Measurements from ENCODE around the gene NPAS3. TPM values are rescaled to one million over a fixed set of nuclear protein-coding genes. Genes with fewer than 3 reads are reported as not detected.

Gene NPAS3
- total RNA-seq, 1 experiment from 2014 or later, result not detected

GRCh38 chr14:33580841-33581240 is 642.2 kb downstream of the NPAS3 start:
- no peak for DNase-seq (ENCODE audit: low read depth, low spot score)
- no peak for TF ChIP-seq ATF3 (IDR thresholded peaks at IDR 0.05)
- no peak for TF ChIP-seq EZH2 (IDR thresholded peaks at IDR 0.05)
- TF ChIP-seq ZBTB33 (IDR thresholded peaks at IDR 0.05; ENCODE audit: extremely low read depth, insufficient replicate concordance, low read length), result no peak
- TF ChIP-seq SRF (IDR thresholded peaks at IDR 0.05; ENCODE audit: low read depth), result no peak
- TF ChIP-seq CEBPB (IDR thresholded peaks at IDR 0.05; ENCODE audit: low read depth), result no peak
- TF ChIP-seq ZNF274 (IDR thresholded peaks at IDR 0.05; ENCODE audit: low read depth, low read length), result no peak
- TF ChIP-seq EZH2phosphoT487 (IDR thresholded peaks at IDR 0.05; ENCODE audit: borderline replicate concordance), result no peak
- TF ChIP-seq MAX (IDR thresholded peaks at IDR 0.05), result no peak
- no peak overlapping the region for H2AFZ ChIP-seq (ENCODE audit: low read depth, low read length, poor library complexity, severe bottlenecking)
- H3K36me3 ChIP-seq (ENCODE audit: control insufficient read depth in 1 of 2, insufficient read depth in 2 of 2, low read length in 2 of 2), result no peaks in the 10 kb centered on the region
- no peaks in the 10 kb centered on the region for H3K9me2 ChIP-seq (ENCODE audit: insufficient read depth)
- no peak overlapping the region for H3K4me2 ChIP-seq (ENCODE audit: low read length)
- ATAC-seq, result no peak
- H3K27me3 ChIP-seq (ENCODE audit: insufficient read depth, low read length), result no peaks in the 10 kb centered on the region
- no TSS peak for BruUV-seq (replicated peaks)
- intact Hi-C loops (cut with micrococcal nuclease), result no loop called here
- H3K4me3 ChIP-seq (replicated peaks in 1 of 2; ENCODE audit: low read depth in 1 of 2, low read length in 2 of 2), result no peak overlapping the region
- no peak overlapping the region for H3K9ac ChIP-seq (ENCODE audit: low read length)
- CTCF ChIA-PET, result interaction anchor here (0.7 kb wide), 1 partner anchor 723 kb away, joined by 6 read pairs; no protein-coding TSS in a partner anchor
- H3K9me3 ChIP-seq (ENCODE audit: control insufficient read depth in 1 of 2, insufficient read depth in 1 of 2, low read depth in 1 of 2, low read length in 2 of 2), result no peaks in the 10 kb centered on the region
- no peaks in the 10 kb centered on the region for H3K79me2 ChIP-seq (ENCODE audit: insufficient read depth, low read length)
- no peaks in the 10 kb centered on the region for H3K4me1 ChIP-seq (ENCODE audit: control insufficient read depth in 1 of 2, insufficient read depth in 2 of 2, low read length in 2 of 2)
- POLR2A ChIA-PET, result no interaction called here
- RAD21 ChIA-PET (ENCODE audit: low non-redundant PET in 1 of 2, low total read pairs in 2 of 2, uncharacterized antibody in 2 of 2, unreplicated experiment in 2 of 2), result no interaction called here
- no peak overlapping the region for H3K27ac ChIP-seq (ENCODE audit: low read depth, low read length)
- no peaks in the 10 kb centered on the region for H4K20me1 ChIP-seq (ENCODE audit: insufficient read depth)

- CTCF ChIA-PET, result no interaction called here
- no peak for ATAC-seq
- Histone ChIP-seq H3K4me2 (ENCODE audit: low read length) (no peak overlapping the region), H3K9me3 (ENCODE audit: control insufficient read depth in 1 of 2, insufficient read depth in 1 of 2, low read depth in 1 of 2, low read length in 2 of 2) (no peaks in the 10 kb centered on the region), H3K79me2 (ENCODE audit: insufficient read depth, low read length) (no peaks in the 10 kb centered on the region), H3K9ac (ENCODE audit: low read length) (no peak overlapping the region), H2AFZ (ENCODE audit: low read depth, low read length, poor library complexity, severe bottlenecking) (no peak overlapping the region), H3K27me3 (ENCODE audit: insufficient read depth, low read length) (no peaks in the 10 kb centered on the region), H3K4me1 (ENCODE audit: control insufficient read depth in 1 of 2, insufficient read depth in 2 of 2, low read length in 2 of 2) (no peaks in the 10 kb centered on the region), H3K9me2 (ENCODE audit: insufficient read depth) (no peaks in the 10 kb centered on the region), H4K20me1 (ENCODE audit: insufficient read depth) (no peaks in the 10 kb centered on the region), H3K4me3 (replicated peaks in 1 of 2; ENCODE audit: low read depth in 1 of 2, low read length in 2 of 2) (no peak overlapping the region), H3K36me3 (ENCODE audit: control insufficient read depth in 1 of 2, insufficient read depth in 2 of 2, low read length in 2 of 2) (no peaks in the 10 kb centered on the region), H3K27ac (ENCODE audit: low read depth, low read length) (no peak overlapping the region)
- POLR2A ChIA-PET, result no interaction called here
- no peak for DNase-seq (ENCODE audit: low read depth, low spot score)
- intact Hi-C loops (cut with micrococcal nuclease), result no loop called here
- no TSS peak for BruUV-seq (replicated peaks)
- RAD21 ChIA-PET (ENCODE audit: low non-redundant PET in 1 of 2, low total read pairs in 2 of 2, uncharacterized antibody in 2 of 2, unreplicated experiment in 2 of 2), result no interaction called here
- no peak for TF ChIP-seq ELF1 (IDR thresholded peaks at IDR 0.05; ENCODE audit: borderline replicate concordance, low read depth)
- no peak for TF ChIP-seq ZNF274 (IDR thresholded peaks at IDR 0.05; ENCODE audit: low read depth, low read length)
- no peak for TF ChIP-seq EGR1 (IDR thresholded peaks at IDR 0.05; ENCODE audit: low read depth)
- no peak for TF ChIP-seq SRF (IDR thresholded peaks at IDR 0.05; ENCODE audit: low read depth)
- no peak for TF ChIP-seq POLR2AphosphoS5 (IDR thresholded peaks at IDR 0.05; ENCODE audit: low read depth, low read length)
- no peak for TF ChIP-seq MAX (IDR thresholded peaks at IDR 0.05)
- no peak for TF ChIP-seq CEBPB (IDR thresholded peaks at IDR 0.05; ENCODE audit: low read depth)
- TF ChIP-seq RAD21 (IDR thresholded peaks at IDR 0.05; ENCODE audit: low read depth), result no peak
- no peak for TF ChIP-seq ATF3 (IDR thresholded peaks at IDR 0.05)
- TF ChIP-seq CTCF (IDR thresholded peaks at IDR 0.05 in 2 of 3, conservative IDR thresholded peaks at IDR 0.05 in 1 of 3; ENCODE audit: borderline replicate concordance in 1 of 3, insufficient read depth in 1 of 3, low read depth in 2 of 3, low read length in 2 of 3), result no peak
Observed at GRCh38 chr14:33584697-33585096, 646.0 kb downstream of the NPAS3 start.
